Endothelial cell of umbilical vein (primary cell): ENCODE measurements around the gene BTBD17. TPM values are rescaled to one million over a fixed set of nuclear protein-coding genes. Genes with fewer than 3 reads are reported as not detected.

Experiments used
- BruUV-seq: library from RNA; stranded (reverse); fragments of 400-500 nt; replicated peaks from 2 replicates; lab custom pipeline; 2021; lab: Mats Ljungman, UMichigan
- CTCF ChIA-PET: fragments of 300-600, 350-600 bp; sonication (Branson Sonifier 250); formaldehyde crosslinking; loops from one replicate; lab custom pipeline; 2021; ENCODE audit warnings: antibody characterized with exemption, inconsistent platforms; lab: Charles Lee
- POLR2A ChIA-PET: fragments of 300-600, 350-600 bp; sonication (Branson Sonifier 250); formaldehyde crosslinking; loops from one replicate; lab custom pipeline; 2021; ENCODE audit warnings: antibody characterized with exemption, inconsistent platforms; lab: Charles Lee
- DNase-seq: peaks from one replicate; pipeline ENCODE4 v3.0.0-alpha.2; 2011; ENCODE audit warnings: low read depth, low spot score
- FAIRE-seq: peaks from 2 replicates; lab custom pipeline; 2011; peaks lifted over from hg19 to GRCh38; lab: Jason Lieb, UNC
- H2AFZ ChIP-seq: 2 replicates; pipeline ENCODE4 v1.6.0; 2012; ENCODE audit warnings: low read depth, low read length, control low read depth, inconsistent platforms
- H3K27ac ChIP-seq: 2 replicates; pipeline ENCODE4 v1.5.1; 2011; ENCODE audit warnings: low read depth, mild to moderate bottlenecking, control low read depth, low read length, moderate library complexity; ENCODE audit not compliant: insufficient read depth
- H3K27me3 ChIP-seq, 2 experiments: 2 replicates each; pipeline versions ENCODE4 v1.6.0 to v1.6.1; 2011; ENCODE audit warnings: low read length in 2 of 2, mixed read lengths in 1 of 2; ENCODE audit not compliant: control insufficient read depth in 2 of 2, insufficient read depth in 2 of 2
- H3K36me3 ChIP-seq, 2 experiments: 2 replicates in 1 of 2; 3 replicates in 1 of 2; pipeline ENCODE4 v1.5.1; 2011; ENCODE audit warnings: low read length in 2 of 2, mild to moderate bottlenecking in 1 of 2, moderate library complexity in 1 of 2; ENCODE audit not compliant: control insufficient read depth in 2 of 2, insufficient read depth in 2 of 2; ENCODE audit errors: extremely low read depth in 1 of 2
- H3K4me1 ChIP-seq: 3 replicates; pipeline ENCODE4 v1.5.1; 2011; ENCODE audit warnings: mild to moderate bottlenecking, low read length; ENCODE audit not compliant: control insufficient read depth, insufficient read depth; ENCODE audit errors: extremely low read depth
- H3K4me2 ChIP-seq: 2 replicates; pipeline ENCODE4 v1.6.1; 2011; ENCODE audit warnings: low read length, control low read depth, mixed read lengths; ENCODE audit not compliant: insufficient read depth
- H3K4me3 ChIP-seq, 3 experiments: fragments of 200-600 bp in 1 of 3; sonication (generic), shearing (Covaris generic) in 1 of 3; replicated peaks in 1 of 3; 2 replicates each; pipeline ENCODE4 v1.5.1; 2011 to 2016; ENCODE audit warnings: control low read depth in 3 of 3, low read length in 3 of 3, mild to moderate bottlenecking in 2 of 3, inconsistent platforms in 1 of 3, low read depth in 1 of 3, moderate library complexity in 1 of 3; ENCODE audit not compliant: insufficient read depth in 1 of 3
- H3K79me2 ChIP-seq: 2 replicates; pipeline ENCODE4 v1.6.0; 2012; ENCODE audit warnings: low read length, inconsistent platforms; ENCODE audit not compliant: control insufficient read depth, insufficient read depth
- H3K9ac ChIP-seq: replicated peaks from 2 replicates; pipeline ENCODE3; 2011; ENCODE audit warnings: low read length, control low read depth; ENCODE audit not compliant: insufficient read depth; ENCODE audit errors: extremely low read depth
- H3K9me1 ChIP-seq: replicated peaks from 3 replicates; pipeline ENCODE4 v1.6.0; 2011; ENCODE audit warnings: mild to moderate bottlenecking, low read length; ENCODE audit not compliant: control insufficient read depth, insufficient read depth; ENCODE audit errors: extremely low read depth
- H3K9me3 ChIP-seq: replicated peaks from 2 replicates; pipeline ENCODE4 v1.5.1; 2012; ENCODE audit warnings: low read length, inconsistent platforms; ENCODE audit not compliant: control insufficient read depth, insufficient read depth
- H4K20me1 ChIP-seq: replicated peaks from 2 replicates; pipeline ENCODE3; 2011; ENCODE audit warnings: mild to moderate bottlenecking, low read length; ENCODE audit not compliant: control insufficient read depth, insufficient read depth; ENCODE audit errors: extremely low read depth
- CTCF ChIP-seq, 2 donors: IDR thresholded peaks; 1 replicate in 1 of 2; 2 replicates in 1 of 2; pipeline ENCODE4 v1.5.1; 2011; ENCODE audit warnings: low read length in 2 of 2, mild to moderate bottlenecking in 2 of 2, moderate library complexity in 2 of 2, control low read depth in 1 of 2, inconsistent platforms in 1 of 2, low read depth in 1 of 2; ENCODE audit not compliant: insufficient read depth in 1 of 2; ENCODE audit errors: extremely low read depth in 1 of 2
- EZH2 ChIP-seq: IDR thresholded peaks from 2 replicates; pipeline ENCODE4 v1.6.1; 2012; ENCODE audit warnings: borderline replicate concordance, low read depth, mild to moderate bottlenecking, moderate library complexity, low read length, inconsistent platforms; ENCODE audit not compliant: severe bottlenecking
- FOS ChIP-seq: IDR thresholded peaks from 2 replicates; pipeline ENCODE4 v1.6.1; 2011; ENCODE audit warnings: mild to moderate bottlenecking, low read length, moderate library complexity, borderline replicate concordance; ENCODE audit not compliant: insufficient read depth
- GATA2 ChIP-seq: IDR thresholded peaks from 2 replicates; pipeline ENCODE4 v1.7.0; 2011; ENCODE audit warnings: low read depth, mild to moderate bottlenecking, moderate library complexity, mixed read lengths, low read length; ENCODE audit not compliant: insufficient read length, insufficient read depth
- JUN ChIP-seq: IDR thresholded peaks from 2 replicates; pipeline ENCODE4 v1.6.1; 2011; ENCODE audit warnings: borderline replicate concordance, low read depth; ENCODE audit not compliant: insufficient read length, insufficient read depth
- MAX ChIP-seq: IDR thresholded peaks from 2 replicates; pipeline ENCODE4 v1.6.1; 2011; ENCODE audit not compliant: insufficient read depth, insufficient read length
- MYC ChIP-seq: IDR thresholded peaks from one replicate; pipeline ENCODE4 v1.6.1; 2011; ENCODE audit warnings: mild to moderate bottlenecking, low read depth, low read length
- POLR2A ChIP-seq: IDR thresholded peaks from 2 replicates; pipeline ENCODE4 v1.6.1; 2012; ENCODE audit warnings: low read depth, mild to moderate bottlenecking, control low read depth, low read length
- POLR2AphosphoS5 ChIP-seq: IDR thresholded peaks from 2 replicates; pipeline ENCODE4 v1.6.1; 2012; ENCODE audit warnings: low read depth, mild to moderate bottlenecking, control low read depth, low read length, moderate library complexity; ENCODE audit not compliant: insufficient read depth
- dilution Hi-C: fragments of 300-500 bp; cut with MboI; formaldehyde crosslinking; loops from one replicate; pipeline ENCODE4 v1.15.0; 2019; ENCODE audit warnings: low sequenced_read_pairs; ENCODE audit not compliant: extremely low pct_ligation_motif_present
- intact Hi-C: fragments of 100-400 bp; cut with micrococcal nuclease; formaldehyde crosslinking; loops from one replicate; pipeline ENCODE4 v1.10.0; 2022
- polyA plus RNA-seq, 4 experiments: library from polyadenylated mRNA; depleted of rRNA in 3 of 4; stranded (reverse) in 3 of 4; unstranded in 1 of 4; fragments of >200 nt; gene quantifications; 2 replicates each; pipeline versions ENCODE4 v1.2.1 to v1.2.3, GENCODE V29; 2011 to 2012; ENCODE audit warnings: missing spikeins in 1 of 4
- total RNA-seq: library from RNA; stranded (reverse); gene quantifications from 2 replicates; pipeline ENCODE4 v1.2.3, GENCODE V29; 2021

BTBD17 gene
- total and polyA plus RNA-seq, 2 donors (not counting 3 experiments of a cell fraction or from before 2014, with no cell fraction given): not detected

GRCh38 chr17:74345433-74346241, 16.0 kb downstream of the BTBD17 start:
- Histone ChIP-seq H3K27ac (no peak overlapping the region), H3K27me3 (no peaks in the 10 kb centered on the region), H3K9me1 (no peaks in the 10 kb centered on the region), H3K4me1 (peaks cover 10% of the 10 kb centered on the region), H3K36me3 (no peaks in the 10 kb centered on the region), H3K79me2 (no peaks in the 10 kb centered on the region), H3K9me3 (no peaks in the 10 kb centered on the region), H2AFZ (no peak overlapping the region), H3K9ac (no peak overlapping the region), H3K4me3 (no peak overlapping the region), H3K4me2 (no peak overlapping the region), H4K20me1 (no peaks in the 10 kb centered on the region)
- DNase-seq (peak; percentile 19), FAIRE-seq (no peak)
- dilution Hi-C loops: no loop called here
- intact Hi-C loops: no loop called here
- BruUV-seq: no TSS peak
- TF ChIP-seq POLR2A (no peak), JUN (peak; percentile 62), MAX (no peak)
- ChIA-PET POLR2A (no interaction called here), CTCF (no interaction called here)

DNA sequence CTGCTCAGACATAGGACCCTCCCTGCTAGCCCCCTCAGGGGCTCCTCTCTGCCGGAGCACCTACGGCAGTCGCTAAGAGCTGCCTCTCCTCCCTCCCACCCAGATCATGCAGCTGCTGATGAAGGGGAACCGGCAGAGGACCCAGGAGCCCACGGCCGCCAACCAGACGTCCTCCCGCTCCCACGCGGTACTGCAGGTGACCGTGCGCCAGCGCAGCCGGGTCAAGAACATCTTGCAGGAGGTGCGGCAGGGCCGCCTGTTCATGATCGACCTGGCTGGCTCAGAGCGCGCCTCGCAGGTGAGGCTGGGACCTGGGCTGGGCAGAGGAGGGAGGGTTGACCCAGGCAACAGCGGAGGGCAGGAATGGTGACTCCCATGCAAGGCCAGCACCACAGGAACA, 17.0 kb downstream of the BTBD17 start:
- FAIRE-seq: no peak
- no peaks in the 10 kb centered on the region for H3K27me3 ChIP-seq
- H4K20me1 ChIP-seq: no peaks in the 10 kb centered on the region
- H3K9me1 ChIP-seq: no peaks in the 10 kb centered on the region
- BruUV-seq: no TSS peak
- TF ChIP-seq MAX (no peak), POLR2A (no peak), MYC (no peak), CTCF (IDR thresholded peaks at IDR 0.05; ENCODE audit: extremely low read depth in 1 of 2, insufficient read depth in 1 of 2, low read depth in 1 of 2, low read length in 2 of 2) (no peak), POLR2AphosphoS5 (no peak), FOS (no peak), GATA2 (no peak), JUN (no peak), EZH2 (no peak)
- ChIA-PET POLR2A (no interaction called here), CTCF (no interaction called here)
- H2AFZ ChIP-seq: no peak overlapping the region
- no peak overlapping the region for H3K27ac ChIP-seq
- peaks cover 10% of the 10 kb centered on the region for H3K4me1 ChIP-seq
- no peak overlapping the region for H3K9ac ChIP-seq
- H3K4me2 ChIP-seq: no peak overlapping the region
- DNase-seq: no peak
- H3K79me2 ChIP-seq: no peaks in the 10 kb centered on the region
- H3K4me3 ChIP-seq: no peak overlapping the region
- intact Hi-C loops: no loop called here
- H3K9me3 ChIP-seq: no peaks in the 10 kb centered on the region
- no peaks in the 10 kb centered on the region for H3K36me3 ChIP-seq
- dilution Hi-C loops: no loop called here
